ENCODE data around the gene TMEM43. TPM values are rescaled to one million over a fixed set of nuclear protein-coding genes. Genes with fewer than 3 reads are reported as not detected.

TMEM43 gene
- total and polyA plus RNA-seq, 10 of the 15 experiments (the other 5 are each of a cell fraction or from before 2014, with no cell fraction given): 7.2 to 33.0 (median 18.5) TPM

GRCh38 chr3:14174483-14174882, 49.6 kb downstream of the TMEM43 start:
- TF ChIP-seq ZNF24 (IDR thresholded peaks at IDR 0.05): no peak
- TF ChIP-seq TAF1 (IDR thresholded peaks at IDR 0.05; ENCODE audit: borderline replicate concordance, low read depth, low read length): no peak
- TF ChIP-seq IKZF2 (IDR thresholded peaks at IDR 0.05): no peak
- no peak for TF ChIP-seq EGR1 (IDR thresholded peaks at IDR 0.05; ENCODE audit: borderline replicate concordance in 1 of 2, low read depth in 2 of 2, low read length in 2 of 2)
- no peak for TF ChIP-seq IKZF1 (conservative IDR thresholded peaks at IDR 0.05)
- no peak for TF ChIP-seq E2F4 (IDR thresholded peaks at IDR 0.05; ENCODE audit: low read depth, low read length)
- TF ChIP-seq EZH2 (IDR thresholded peaks at IDR 0.05; ENCODE audit: borderline replicate concordance, control insufficient read depth, low read depth, low read length): no peak
- TF ChIP-seq USF2 (IDR thresholded peaks at IDR 0.05; ENCODE audit: borderline replicate concordance, low read depth, low read length): no peak
- no peak for TF ChIP-seq NBN (IDR thresholded peaks at IDR 0.05)
- TF ChIP-seq CEBPZ (IDR thresholded peaks at IDR 0.05; ENCODE audit: low read depth, low read length): no peak
- no peak for TF ChIP-seq TCF12 (IDR thresholded peaks at IDR 0.05; ENCODE audit: low read depth, low read length)
- TF ChIP-seq SIN3A (IDR thresholded peaks at IDR 0.05; ENCODE audit: low read depth, low read length): no peak
- no peak for TF ChIP-seq CREB1 (IDR thresholded peaks at IDR 0.05; ENCODE audit: low read depth)
- TF ChIP-seq NR2C1 (IDR thresholded peaks at IDR 0.05): no peak
- no peak for TF ChIP-seq TARDBP (IDR thresholded peaks at IDR 0.05; ENCODE audit: borderline replicate concordance)
- no peak for FAIRE-seq
- Histone ChIP-seq H2AFZ (ENCODE audit: control insufficient read depth, low read depth, low read length) (no peak overlapping the region), H3K9me3 (replicated peaks; ENCODE audit: control insufficient read depth, insufficient read depth, low read length) (no peaks in the 10 kb centered on the region), H4K20me1 (ENCODE audit: control insufficient read depth, insufficient read depth) (no peaks in the 10 kb centered on the region), H3K4me1 (ENCODE audit: control insufficient read depth, insufficient read depth, low read length) (peaks cover 14% of the 10 kb centered on the region), H3K27me3 (replicated peaks in 1 of 2; ENCODE audit: control insufficient read depth in 2 of 2, insufficient read depth in 2 of 2, low read length in 1 of 2) (no peaks in the 10 kb centered on the region), H3K9ac (ENCODE audit: control insufficient read depth, insufficient read depth, low read length) (0 out of 2 replicates have a peak overlapping the region, but pooled peaks have one; percentile 22), H3K4me3 (peak overlapping the region; percentile 46; the same call in 1 of the 2 replicates), H3K79me2 (ENCODE audit: control insufficient read depth, insufficient read depth, low read length) (peaks cover 56% of the 10 kb centered on the region), H3K36me3 (ENCODE audit: control insufficient read depth in 2 of 2, insufficient read depth in 2 of 2, low read length in 1 of 2) (peaks cover 1 to 15% of the 10 kb centered on the region in 2 experiments; a peak in 3 of 4 replicates), H3K4me2 (ENCODE audit: control insufficient read depth, insufficient read depth) (peak overlapping the region; percentile 82), H3K27ac (ENCODE audit: control insufficient read depth, insufficient read depth) (no peak overlapping the region)
- intact Hi-C loops (cut with micrococcal nuclease; ENCODE audit: unreplicated experiment): no loop called here
- no TSS peak for BruUV-seq (replicated peaks)
- ChIA-PET CTCF (interaction anchor here (0.7 to 2.3 kb wide), 7 partner anchors 9 to 278 kb away, joined by 3 to 10 read pairs (median 4); no protein-coding TSS in a partner anchor), SMC1A (ENCODE audit: uncharacterized antibody, unreplicated experiment) (no interaction called here), POLR2A (no interaction called here), RAD21 (ENCODE audit: unreplicated experiment) (no interaction called here)
- no peak for DNase-seq (ENCODE audit: low read depth, low spot score)
- no peak for ATAC-seq
- in situ Hi-C loops (cut with MboI): no loop called here
- 82% methylated on average over 2 of the region's 2 CpGs for WGBS (ENCODE audit: insufficient coverage, insufficient replicate concordance, low lambda C conversion rate, missing lambda C conversion rate)
